ENCODE results near the gene SHC4.
"Not testable (repeated sequence)": the region's sequence is repeated elsewhere in the genome, so short reads cannot be mapped to it uniquely, and the experiment has no call there.

Gene SHC4

DNA sequence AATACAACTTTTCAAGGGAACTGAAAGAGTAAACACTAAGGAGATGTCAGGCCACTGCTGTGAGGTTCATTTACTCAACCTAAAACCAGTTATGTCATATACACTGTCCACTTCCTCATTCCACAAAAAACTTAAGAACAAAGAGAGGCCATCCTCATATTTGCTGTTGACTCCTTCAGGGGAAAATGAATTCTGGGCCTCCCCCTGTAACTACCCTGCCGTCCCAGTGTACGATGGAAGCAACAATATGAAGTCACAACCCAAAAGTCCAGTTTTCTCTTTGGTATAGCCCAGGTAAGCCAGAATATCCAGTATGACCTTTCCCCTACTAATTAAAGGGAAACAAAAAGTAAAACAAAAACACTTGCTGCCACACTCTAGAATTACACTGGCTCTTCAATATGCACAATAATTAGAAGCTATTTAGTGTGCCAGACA is 169.0 kb downstream of the SHC4 start:
- DNase-seq (ENCODE audit: low read depth) = no peak

DNA sequence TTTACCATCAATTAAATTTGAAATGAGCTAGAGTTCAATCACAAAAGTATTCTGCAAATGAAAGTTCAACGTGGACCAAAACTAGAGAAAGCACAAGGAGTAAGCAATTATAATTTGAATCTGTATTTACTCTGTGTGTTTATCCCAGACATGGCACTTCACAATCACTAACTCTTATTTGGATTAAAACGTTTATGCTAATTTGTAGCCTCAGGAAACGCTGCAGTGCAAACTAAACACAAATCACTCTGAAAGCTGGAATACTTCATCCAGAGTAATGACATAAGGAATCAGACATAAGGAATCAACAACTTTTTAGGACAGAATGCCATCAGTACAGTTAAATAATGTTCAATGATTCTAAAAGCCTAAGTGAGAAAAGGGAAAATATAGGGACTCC is 171.3 kb downstream of the SHC4 start:
- DNase-seq (ENCODE audit: low read depth) = no peak

DNA sequence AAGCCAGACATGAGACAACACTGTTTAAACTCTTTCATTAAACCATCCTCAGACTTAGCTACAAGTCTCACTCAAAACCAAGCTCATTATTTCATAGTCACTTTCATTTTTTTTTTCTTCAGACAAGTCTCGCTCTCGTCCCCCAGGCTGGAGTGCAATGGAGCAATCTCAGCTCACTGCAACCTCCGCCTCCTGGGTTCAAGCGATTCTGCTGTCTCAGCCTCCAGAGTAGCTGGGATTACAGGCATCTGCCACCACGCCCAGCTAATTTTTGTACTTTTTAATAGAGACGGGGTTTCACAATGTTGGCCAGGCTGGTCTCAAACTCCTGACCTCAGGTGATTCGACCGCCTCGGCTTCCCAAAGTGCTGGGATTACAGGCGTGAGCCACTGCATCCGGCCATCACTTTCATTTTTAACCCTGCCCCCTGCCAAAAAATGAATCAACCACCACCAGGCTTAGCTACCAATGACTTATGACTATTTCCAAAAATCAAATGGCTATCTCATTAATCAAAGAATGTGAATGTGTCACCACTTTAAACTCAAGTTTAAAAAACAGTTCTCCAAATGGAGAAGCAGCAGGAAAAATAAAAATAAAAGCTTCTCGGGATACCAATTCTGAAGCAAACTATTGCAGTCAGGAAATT is 173.1 kb downstream of the SHC4 start:
- not testable (repeated sequence) for DNase-seq (ENCODE audit: low read depth)

GRCh38 chr15:48785712-48786111 is 178.0 kb downstream of the SHC4 start:
- DNase-seq (ENCODE audit: low read depth) = no peak

GRCh38 chr15:48785195-48785594 is 178.5 kb downstream of the SHC4 start:
- no peak for DNase-seq (ENCODE audit: low read depth)

GRCh38 chr15:48784756-48785155 is 179.0 kb downstream of the SHC4 start:
- no peak for DNase-seq (ENCODE audit: low read depth)

- no peak for DNase-seq (ENCODE audit: low read depth)
These were observed 180.8 kb downstream of the SHC4 start for GRCh38 chr15:48782911-48783310.

DNA sequence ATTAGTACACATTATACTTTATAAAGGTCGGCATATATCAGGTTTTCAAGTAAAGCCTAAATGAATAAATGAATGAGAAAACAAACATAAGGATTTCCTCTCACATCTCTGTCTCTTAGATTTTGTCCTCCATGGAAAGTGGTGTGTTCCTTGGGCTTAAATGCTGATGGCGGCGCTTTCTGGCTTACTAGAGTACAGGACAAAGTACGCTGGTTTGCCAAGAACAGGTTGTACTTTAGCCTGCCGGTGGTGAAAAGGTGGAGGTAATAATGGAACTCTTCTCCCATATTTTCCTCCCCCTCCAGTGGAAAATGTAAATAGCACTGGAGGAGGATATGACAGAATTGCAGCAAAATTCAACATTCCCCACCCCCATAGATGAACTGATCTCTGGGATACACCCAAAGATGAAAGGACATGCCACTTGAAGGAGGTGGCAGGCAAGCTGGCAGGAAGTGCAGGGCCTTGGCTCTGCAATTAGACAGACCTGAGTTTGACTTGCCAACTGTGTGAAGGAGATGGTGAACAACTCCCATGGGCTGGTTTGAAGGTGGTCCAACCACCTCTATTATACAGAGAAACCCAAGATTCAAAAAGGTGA is 182.1 kb downstream of the SHC4 start:
- no peak for DNase-seq (ENCODE audit: low read depth)

DNA sequence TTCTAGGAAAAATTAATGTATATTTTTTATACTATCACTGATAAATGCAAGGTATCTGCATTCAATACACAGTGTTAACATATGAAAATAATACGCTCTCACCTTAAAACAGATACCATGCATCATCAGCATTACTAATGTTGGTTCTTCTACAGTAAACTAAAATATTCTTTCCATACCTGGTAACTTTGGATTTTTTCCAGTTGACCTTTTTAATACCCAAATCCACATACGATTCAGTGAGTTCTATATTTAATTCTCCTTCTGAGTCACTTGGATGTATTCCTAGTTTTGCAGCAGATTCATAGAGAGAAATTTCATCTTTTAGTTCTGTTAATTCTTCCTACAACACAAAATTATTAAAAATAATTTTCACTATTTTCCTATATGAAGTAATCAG is 182.7 kb downstream of the SHC4 start:
- no peak for DNase-seq (ENCODE audit: low read depth)

GRCh38 chr15:48778331-48778730 is 185.4 kb downstream of the SHC4 start:
- DNase-seq (ENCODE audit: low read depth) = no peak

GRCh38 chr15:48777645-48778330 is 185.9 kb downstream of the SHC4 start:
- DNase-seq (ENCODE audit: low read depth) = no peak

GRCh38 chr15:48775546-48775945 is 188.2 kb downstream of the SHC4 start:
- no peak for DNase-seq (ENCODE audit: low read depth)

DNA sequence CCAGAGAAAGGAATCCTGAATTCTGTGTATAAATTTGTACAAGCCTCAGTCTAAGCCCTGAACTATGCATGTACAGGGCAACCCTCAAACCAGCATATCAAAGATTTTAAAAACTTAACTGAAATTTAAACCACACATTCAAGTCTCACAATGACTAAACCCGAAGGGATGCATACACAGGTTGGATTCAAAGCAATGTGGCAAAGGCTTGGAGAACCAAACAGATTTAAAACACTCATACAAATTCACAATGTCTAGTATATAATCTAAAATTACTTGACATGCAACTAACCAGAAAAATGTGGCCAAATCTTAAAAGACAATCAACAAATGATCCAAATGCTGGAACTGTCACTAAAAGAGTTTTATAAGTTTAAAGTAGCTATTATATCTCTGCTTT is 189.2 kb downstream of the SHC4 start:
- DNase-seq (ENCODE audit: low read depth) = no peak
